ENCODE results near the gene ACADS. TPM values are rescaled to one million over a fixed set of nuclear protein-coding genes. Genes with fewer than 3 reads are reported as not detected.

The ACADS gene
- total RNA-seq, 1 experiment from 2014 or later, result 15.9 TPM

- peaks cover 24% of the 10 kb centered on the region for H3K4me1 ChIP-seq (ENCODE audit: control insufficient read depth, insufficient read depth, low read length)
- ChIA-PET CTCF (interaction anchor here (1.2 to 1.4 kb wide), 2 partner anchors 37 to 39 kb away, joined by 3 to 8 read pairs; no protein-coding TSS in a partner anchor), POLR2A (no interaction called here)
- no peaks in the 10 kb centered on the region for H3K9me3 ChIP-seq (ENCODE audit: control insufficient read depth, insufficient read depth, low read depth, low read length)
- no peaks in the 10 kb centered on the region; the same call in 1 of the 2 replicates for H3K36me3 ChIP-seq (ENCODE audit: control insufficient read depth, insufficient read depth, low read length)
- H3K4me3 ChIP-seq (ENCODE audit: low read depth in 2 of 2, low read length in 2 of 2), result peak overlapping the region; percentile 78 to 91
- no peaks in the 10 kb centered on the region for H3K27me3 ChIP-seq (ENCODE audit: control insufficient read depth, insufficient read depth, low read length)
- H3K27ac ChIP-seq (ENCODE audit: low read length), result peak overlapping the region; percentile 96
- BruUV-seq (replicated peaks), result no TSS peak
- DNase-seq (ENCODE audit: low read depth, low spot score) (no peak), ATAC-seq (peak; percentile 95)
- intact Hi-C loops (cut with micrococcal nuclease; ENCODE audit: unreplicated experiment), result no loop called here
- TF ChIP-seq SIN3A (IDR thresholded peaks at IDR 0.05; ENCODE audit: borderline replicate concordance, insufficient read depth, low read depth, low read length) (peak; percentile 67; the same call in 1 of the 2 replicates), TCF7L2 (IDR thresholded peaks at IDR 0.05; ENCODE audit: low read depth, low read length) (peak; percentile 22; the same call in 1 of the 2 replicates), CTCF (IDR thresholded peaks at IDR 0.05) (no peak), POLR2AphosphoS5 (IDR thresholded peaks at IDR 0.05; ENCODE audit: low read depth, low read length) (peak; percentile 65), REST (IDR thresholded peaks at IDR 0.05; ENCODE audit: insufficient read depth in 1 of 2, low read depth in 2 of 2, low read length in 1 of 2) (0 out of 4 replicates have a peak, but pooled peaks of 1 of the 2 experiments have one; percentile 29)
- in situ Hi-C loops (cut with HindIII; ENCODE audit: low pct_unique_long_range_greater_than_20kb, low sequenced_read_pairs), result no loop called here
Observed at GRCh38 chr12:120686151-120686689, 39.4 kb upstream of the ACADS start.

GRCh38 chr12:120686690-120687577, 38.7 kb upstream of the ACADS start, which contains the start of gene MLEC:
MLEC (plus strand) TSS chr12:120687149; CDS start chr12:120687297, 148 bp downstream.
- in situ Hi-C loops (cut with HindIII; ENCODE audit: low pct_unique_long_range_greater_than_20kb, low sequenced_read_pairs) (no loop called here), intact Hi-C loops (cut with micrococcal nuclease; ENCODE audit: unreplicated experiment) (no loop called here)
- no peaks in the 10 kb centered on the region for H3K27me3 ChIP-seq (ENCODE audit: control insufficient read depth, insufficient read depth, low read length)
- DNase-seq (ENCODE audit: low read depth, low spot score) (peak; percentile 85), ATAC-seq (peak; percentile 91)
- ChIA-PET CTCF (interaction anchor here (1.2 to 1.4 kb wide), 2 partner anchors 38 to 40 kb away, joined by 3 to 8 read pairs; no protein-coding TSS in a partner anchor), POLR2A (interaction anchor here (0.6 kb wide), 1 partner anchor 395 kb away, joined by 5 read pairs; the partner anchor contains the start of gene RNU4-2)
- peak within 1 kb of the TSS; percentile 96 for H3K27ac ChIP-seq (ENCODE audit: low read length)
- no TSS peak for BruUV-seq (replicated peaks)
- peaks cover 24% of the 10 kb centered on the region for H3K4me1 ChIP-seq (ENCODE audit: control insufficient read depth, insufficient read depth, low read length)
- H3K4me3 ChIP-seq (ENCODE audit: low read depth in 2 of 2, low read length in 2 of 2), result peak within 1 kb of the TSS; percentile 78 to 91
- 0 out of 4 replicates have a peak, but pooled peaks of 1 of the 2 experiments have one; percentile 8 for TF ChIP-seq REST (IDR thresholded peaks at IDR 0.05; ENCODE audit: insufficient read depth in 1 of 2, low read depth in 2 of 2, low read length in 1 of 2)
- peak; percentile 59; the same call in 1 of the 2 replicates for TF ChIP-seq POLR2AphosphoS5 (IDR thresholded peaks at IDR 0.05; ENCODE audit: low read depth, low read length)
- TF ChIP-seq SIN3A (IDR thresholded peaks at IDR 0.05; ENCODE audit: borderline replicate concordance, insufficient read depth, low read depth, low read length), result no peak; the same call in 1 of the 2 replicates
- TF ChIP-seq CTCF (IDR thresholded peaks at IDR 0.05), result no peak
- 0 out of 2 replicates have a peak, but pooled peaks have one; percentile 12 for TF ChIP-seq TCF7L2 (IDR thresholded peaks at IDR 0.05; ENCODE audit: low read depth, low read length)
- no peaks in the 10 kb centered on the region; the same call in 1 of the 2 replicates for H3K36me3 ChIP-seq (ENCODE audit: control insufficient read depth, insufficient read depth, low read length)
- H3K9me3 ChIP-seq (ENCODE audit: control insufficient read depth, insufficient read depth, low read depth, low read length), result no peaks in the 10 kb centered on the region
